SK-N-SH (cell line): ENCODE data around the gene FOCAD. TPM values are rescaled to one million over a fixed set of nuclear protein-coding genes. Genes with fewer than 3 reads are reported as not detected.

Experiments used
- CTCF ChIA-PET: fragments of 300-600, 350-600 bp; formaldehyde crosslinking; extraction: SDS; loops from one replicate; lab custom pipeline; 2021; lab: Yijun Ruan, JAX
- POLR2A ChIA-PET: fragments of 350-600 bp; sonication (Branson Sonifier 250); formaldehyde crosslinking; extraction: SDS; loops from one replicate; lab custom pipeline; 2020; ENCODE audit warnings: antibody characterized with exemption, inconsistent platforms; lab: Yijun Ruan, JAX
- DNase-seq: peaks from one replicate; pipeline ENCODE4 v3.0.0; 2012
- H2AFZ ChIP-seq: fragments of 200-600 bp; sonication (generic); 2 replicates; pipeline ENCODE4 v1.8.1; 2016; ENCODE audit warnings: antibody characterized with exemption, mild to moderate bottlenecking, low read depth
- H3F3A ChIP-seq: fragments of 200-600 bp; sonication (generic); replicated peaks from 2 replicates; pipeline ENCODE3; 2016; ENCODE audit warnings: antibody characterized with exemption, mild to moderate bottlenecking; ENCODE audit not compliant: insufficient read depth
- H3K27ac ChIP-seq, 2 experiments: fragments of 200-500 bp in 1 of 2; fragments of 200-600 bp in 1 of 2; sonication (Bioruptor generic) in 1 of 2; sonication (generic), shearing (Covaris generic) in 1 of 2; 2 replicates each; pipeline versions ENCODE4 v1.5.1 to v1.6.1; 2014 to 2016; ENCODE audit warnings: low read depth in 2 of 2, inconsistent platforms in 1 of 2, low read length in 1 of 2, mild to moderate bottlenecking in 1 of 2, mixed read lengths in 1 of 2
- H3K27me3 ChIP-seq: fragments of 200-600 bp; sonication (generic), shearing (Covaris generic); 2 replicates; pipeline ENCODE4 v1.6.1; 2016; ENCODE audit warnings: mixed run types; ENCODE audit not compliant: insufficient read depth
- H3K36me3 ChIP-seq, 2 experiments: fragments of 200-500 bp in 1 of 2; fragments of 200-600 bp in 1 of 2; sonication (Bioruptor generic) in 1 of 2; sonication (generic) in 1 of 2; replicated peaks in 1 of 2; 2 replicates each; pipeline versions ENCODE3 to v1.5.1; 2014 to 2016; ENCODE audit warnings: low read length in 1 of 2, mild to moderate bottlenecking in 1 of 2; ENCODE audit not compliant: insufficient read depth in 2 of 2, control insufficient read depth in 1 of 2
- H3K4me1 ChIP-seq, 2 experiments: fragments of 200-500 bp in 1 of 2; fragments of 200-600 bp in 1 of 2; sonication (Bioruptor generic) in 1 of 2; sonication (generic), shearing (Covaris generic) in 1 of 2; 2 replicates each; pipeline versions ENCODE4 v1.5.1 to v1.6.1; 2014 to 2016; ENCODE audit warnings: low read depth in 1 of 2, low read length in 1 of 2, mixed run types in 1 of 2; ENCODE audit not compliant: insufficient read depth in 2 of 2, control insufficient read depth in 1 of 2
- H3K4me2 ChIP-seq: fragments of 200-600 bp; sonication (generic), shearing (Covaris generic); 2 replicates; pipeline ENCODE4 v1.6.1; 2017; ENCODE audit warnings: mixed run types
- H3K4me3 ChIP-seq, 2 experiments: fragments of 200-500 bp in 1 of 2; fragments of 200-600 bp in 1 of 2; sonication (Bioruptor generic) in 1 of 2; sonication (generic), shearing (Covaris generic) in 1 of 2; 2 replicates each; pipeline versions ENCODE4 v1.5.1 to v1.8.1; 2014 to 2016; ENCODE audit warnings: low read depth in 2 of 2, inconsistent platforms in 1 of 2, low read length in 1 of 2, mild to moderate bottlenecking in 1 of 2, mixed read lengths in 1 of 2, moderate library complexity in 1 of 2
- H3K79me2 ChIP-seq: fragments of 200-600 bp; sonication (generic); 2 replicates; pipeline ENCODE4 v1.8.1; 2017; ENCODE audit warnings: mild to moderate bottlenecking; ENCODE audit not compliant: insufficient read depth
- H3K9ac ChIP-seq: fragments of 200-600 bp; sonication (generic); 2 replicates; pipeline ENCODE4 v1.6.1; 2017; ENCODE audit warnings: mixed run types
- H3K9me2 ChIP-seq: fragments of 200-600 bp; sonication (generic); 2 replicates; pipeline ENCODE4 v1.6.1; 2017; ENCODE audit warnings: mixed run types
- H3K9me3 ChIP-seq: fragments of 200-600 bp; sonication (generic); 2 replicates; pipeline ENCODE4 v1.6.1; 2017; ENCODE audit warnings: mixed run types, mild to moderate bottlenecking, moderate library complexity
- H4K20me1 ChIP-seq: fragments of 200-600 bp; sonication (generic); 2 replicates; pipeline ENCODE4 v1.6.1; 2017; ENCODE audit warnings: mild to moderate bottlenecking, mixed run types; ENCODE audit not compliant: insufficient read depth
- CTCF ChIP-seq: fragments of 200-600 bp; sonication (generic); IDR thresholded peaks from 2 replicates; pipeline ENCODE4 v1.6.1; 2017; ENCODE audit warnings: antibody characterized with exemption, mild to moderate bottlenecking, moderate library complexity
- FOSL2 ChIP-seq: IDR thresholded peaks from 2 replicates; pipeline ENCODE4 v1.4.0; 2012; ENCODE audit warnings: low read depth, mild to moderate bottlenecking, moderate library complexity, borderline replicate concordance
- IRF3 ChIP-seq: fragments of 150-350 bp; IDR thresholded peaks from 2 replicates; pipeline ENCODE4 v1.6.1; 2016; ENCODE audit warnings: mild to moderate bottlenecking, low read depth, low read length
- JUND ChIP-seq: IDR thresholded peaks from 2 replicates; pipeline ENCODE4 v1.4.0; 2012
- NFIC ChIP-seq: IDR thresholded peaks from 2 replicates; pipeline ENCODE4 v1.4.0; 2012; ENCODE audit warnings: borderline replicate concordance
- POLR2AphosphoS5 ChIP-seq: IDR thresholded peaks from 2 replicates; pipeline ENCODE4 v1.6.1; 2012; ENCODE audit warnings: low read depth, low read length
- SMC3 ChIP-seq: IDR thresholded peaks from 2 replicates; pipeline ENCODE4 v1.6.1; 2012; ENCODE audit warnings: low read depth, low read length, improper control_type of control experiment
- USF1 ChIP-seq: IDR thresholded peaks from 2 replicates; pipeline ENCODE4 v1.4.0; 2012; ENCODE audit warnings: low read depth, borderline replicate concordance
- YY1 ChIP-seq: IDR thresholded peaks from 2 replicates; pipeline ENCODE4 v1.4.0; 2012; ENCODE audit warnings: low read depth, mild to moderate bottlenecking
- WGBS: methylation state at CpG from one replicate; pipeline ENCODE4 v1.1.6; 2017; ENCODE audit warnings: low lambda C conversion rate; 5-methylcytosine and 5-hydroxymethylcytosine counted together
- polyA plus RNA-seq, 3 experiments: library from polyadenylated mRNA; depleted of rRNA; stranded (reverse); fragments of >200 nt; gene quantifications; 2 replicates each; pipeline ENCODE4 v1.2.3, GENCODE V29; 2012
- TF ChIP-seq, protein P1 (sequence below): IDR thresholded peaks from 2 replicates; pipeline ENCODE4; 2012
- TF ChIP-seq, protein P2 (sequence below): IDR thresholded peaks from 2 replicates; pipeline ENCODE4 v1.4.0; 2012; ENCODE audit warnings: low read depth

FOCAD gene
- polyA plus RNA-seq, 1 of the 3 experiments (the other 2 are of a cell fraction) = 15.8 TPM

DNA sequence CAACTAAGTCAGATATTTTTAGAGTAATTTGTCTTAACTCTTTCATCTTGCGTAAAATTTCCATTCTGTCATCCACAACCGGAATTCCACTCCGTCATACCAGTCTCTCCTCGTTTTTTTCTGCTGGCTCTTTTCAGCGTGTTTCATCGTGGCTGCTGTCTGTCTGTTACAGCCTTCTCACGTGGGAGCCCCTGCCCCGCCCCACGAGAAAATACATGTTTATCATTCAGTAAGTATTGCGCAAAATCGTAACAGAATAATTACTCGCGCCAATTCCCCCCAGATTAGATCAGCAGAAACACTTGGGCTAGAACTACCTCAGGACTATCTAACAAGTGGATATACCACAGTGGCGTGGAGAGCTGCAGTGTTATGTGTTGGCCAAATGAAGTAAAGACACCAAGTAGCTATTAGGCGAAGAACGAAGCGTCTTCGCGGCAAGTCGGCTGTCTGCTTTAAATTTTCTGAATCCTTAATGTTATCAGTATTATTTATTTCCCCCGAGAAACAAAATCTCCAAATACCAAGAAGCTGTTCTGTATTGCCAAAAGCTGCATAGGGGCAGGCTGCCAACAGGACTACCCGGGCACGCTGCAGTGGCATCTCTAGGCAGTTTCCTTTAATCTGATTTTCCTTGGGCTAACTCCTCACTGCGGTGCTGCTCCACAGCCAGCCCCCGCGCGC is 566 bp upstream of the FOCAD start:
- DNase-seq = peak; percentile 45
- 0 out of 2 replicates have a peak, but pooled peaks cover 7% of the 10 kb centered on the region for H4K20me1 ChIP-seq
- H3K36me3 ChIP-seq = no peaks in the 10 kb centered on the region
- POLR2A ChIA-PET = interaction anchor here (0.7 to 1.8 kb wide), 6 partner anchors 9 to 61 kb away, joined by 3 to 8 read pairs (median 3); partner anchors contain the start of gene MLLT3
- H3K4me3 ChIP-seq = peak overlapping the region; percentile 90 to 91
- H3K4me1 ChIP-seq = peaks cover 8 to 14% of the 10 kb centered on the region in 2 experiments; a peak in 3 of 4 replicates
- H3K79me2 ChIP-seq = peaks cover 34% of the 10 kb centered on the region
- H3K9me3 ChIP-seq = no peaks in the 10 kb centered on the region
- CTCF ChIA-PET = interaction anchor here (1.1 to 1.7 kb wide), 7 partner anchors 7 to 427 kb away, joined by 3 to 6 read pairs (median 4); partner anchors contain the start of gene MLLT3
- peak overlapping the region; percentile 96 for H3K4me2 ChIP-seq
- peak overlapping the region; percentile 79; the same call in 1 of the 2 replicates for H3K9ac ChIP-seq
- peak overlapping the region; percentile 55 to 67 for H3K27ac ChIP-seq
- peak overlapping the region; percentile 81 for H2AFZ ChIP-seq
- no peaks in the 10 kb centered on the region for H3K27me3 ChIP-seq
- WGBS = 1% methylated on average over 27 of the region's 27 CpGs
- peaks cover 21% of the 10 kb centered on the region for H3F3A ChIP-seq
- no peak for TF ChIP-seq POLR2AphosphoS5
- TF ChIP-seq, protein P1, sequence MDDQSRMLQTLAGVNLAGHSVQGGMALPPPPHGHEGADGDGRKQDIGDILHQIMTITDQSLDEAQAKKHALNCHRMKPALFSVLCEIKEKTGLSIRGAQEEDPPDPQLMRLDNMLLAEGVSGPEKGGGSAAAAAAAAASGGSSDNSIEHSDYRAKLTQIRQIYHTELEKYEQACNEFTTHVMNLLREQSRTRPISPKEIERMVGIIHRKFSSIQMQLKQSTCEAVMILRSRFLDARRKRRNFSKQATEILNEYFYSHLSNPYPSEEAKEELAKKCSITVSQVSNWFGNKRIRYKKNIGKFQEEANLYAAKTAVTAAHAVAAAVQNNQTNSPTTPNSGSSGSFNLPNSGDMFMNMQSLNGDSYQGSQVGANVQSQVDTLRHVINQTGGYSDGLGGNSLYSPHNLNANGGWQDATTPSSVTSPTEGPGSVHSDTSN = peak; percentile 45; the same call in 1 of the 2 replicates
- no peak for TF ChIP-seq CTCF
- no peak for TF ChIP-seq IRF3
- no peaks in the 10 kb centered on the region for H3K9me2 ChIP-seq

- no peak for DNase-seq
- H2AFZ ChIP-seq = peak overlapping the region; percentile 87
- no peaks in the 10 kb centered on the region for H3K36me3 ChIP-seq
- H4K20me1 ChIP-seq = 0 out of 2 replicates have a peak, but pooled peaks cover 7% of the 10 kb centered on the region
- H3K27ac ChIP-seq = peak overlapping the region; percentile 85 to 87
- H3K79me2 ChIP-seq = peaks cover 49% of the 10 kb centered on the region
- peaks cover 8 to 10% of the 10 kb centered on the region in 2 experiments; a peak in 2 of 4 replicates for H3K4me1 ChIP-seq
- peak overlapping the region; percentile 79; the same call in 1 of the 2 replicates for H3K9ac ChIP-seq
- peaks cover 16% of the 10 kb centered on the region for H3F3A ChIP-seq
- peak; percentile 25 for TF ChIP-seq JUND
- TF ChIP-seq YY1 = no peak
- TF ChIP-seq SMC3 = 0 out of 2 replicates have a peak, but pooled peaks have one; percentile 4
- TF ChIP-seq, protein P2, sequence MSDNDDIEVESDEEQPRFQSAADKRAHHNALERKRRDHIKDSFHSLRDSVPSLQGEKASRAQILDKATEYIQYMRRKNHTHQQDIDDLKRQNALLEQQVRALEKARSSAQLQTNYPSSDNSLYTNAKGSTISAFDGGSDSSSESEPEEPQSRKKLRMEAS = 0 out of 2 replicates have a peak, but pooled peaks have one; percentile 5
- TF ChIP-seq NFIC = peak; percentile 49; the same call in 1 of the 2 replicates
- peak; percentile 39; the same call in 1 of the 2 replicates for TF ChIP-seq FOSL2
- TF ChIP-seq USF1 = no peak
- POLR2A ChIA-PET = interaction anchor here (0.7 to 1.8 kb wide), 3 partner anchors 7 to 1276 kb away, joined by 3 to 8 read pairs (median 3); partner anchors contain the start of gene MLLT3
- no peaks in the 10 kb centered on the region for H3K9me2 ChIP-seq
- H3K27me3 ChIP-seq = no peaks in the 10 kb centered on the region
- H3K9me3 ChIP-seq = no peaks in the 10 kb centered on the region
- CTCF ChIA-PET = interaction anchor here (1.1 to 2.5 kb wide), 9 partner anchors 9 to 426 kb away, joined by 3 to 7 read pairs (median 4); partner anchors contain the start of gene MLLT3
- H3K4me2 ChIP-seq = peak overlapping the region; percentile 96
- 5% methylated on average over 10 of the region's 10 CpGs for WGBS
- peak overlapping the region; percentile 90 to 91 for H3K4me3 ChIP-seq
Measured at GRCh38 chr9:20684875-20685696, 1.0 kb downstream of the FOCAD start.
